Measurements from ENCODE around the gene MEX3C. TPM values are rescaled to one million over a fixed set of nuclear protein-coding genes. Genes with fewer than 3 reads are reported as not detected.

The MEX3C gene
- total RNA-seq, 2 donors from 2014 or later, result 16.5 to 16.6 TPM

GRCh38 chr18:51234117-51235008 is 36.9 kb upstream of the MEX3C start:
- no peak for ATAC-seq
- no peak for DNase-seq
- H3K4me1 ChIP-seq, result no peaks in the 10 kb centered on the region
- no peak overlapping the region for H3K4me3 ChIP-seq
- intact Hi-C loops (cut with DNase I), result no loop called here
- H3K27me3 ChIP-seq, result no peaks in the 10 kb centered on the region
- TF ChIP-seq POLR2A (IDR thresholded peaks at IDR 0.05), result no peak
- no peak for TF ChIP-seq CTCF (IDR thresholded peaks at IDR 0.05)
- H3K27ac ChIP-seq, result no peak overlapping the region
- H3K36me3 ChIP-seq (replicated peaks in 1 of 2; ENCODE audit: insufficient read depth in 1 of 2, low read depth in 2 of 2), result no peaks in the 10 kb centered on the region
- 70 to 80% methylated on average over 11 of the region's 11 CpGs for WGBS, 2 donors
- no peaks in the 10 kb centered on the region for H3K9me3 ChIP-seq

- Histone ChIP-seq H3K9me3 (no peaks in the 10 kb centered on the region), H3K4me1 (no peaks in the 10 kb centered on the region), H3K36me3 (replicated peaks in 1 of 2; ENCODE audit: insufficient read depth in 1 of 2, low read depth in 2 of 2) (no peaks in the 10 kb centered on the region), H3K27ac (no peak overlapping the region), H3K4me3 (no peak overlapping the region), H3K27me3 (no peaks in the 10 kb centered on the region)
- intact Hi-C loops (cut with DNase I), result no loop called here
- no peak for DNase-seq
- 74 to 80% methylated on average over 3 to 4 of the region's 4 CpGs for WGBS, 2 donors
- no peak for TF ChIP-seq POLR2A (IDR thresholded peaks at IDR 0.05)
- TF ChIP-seq CTCF (IDR thresholded peaks at IDR 0.05), result no peak
- no peak for ATAC-seq
Observed at GRCh38 chr18:51229328-51229727, 31.8 kb upstream of the MEX3C start.

GRCh38 chr18:51227660-51228059 is 30.2 kb upstream of the MEX3C start:
- no peak for ATAC-seq
- 29 to 50% methylated on average over 1 of the region's 1 CpG for WGBS, 2 donors

GRCh38 chr18:51226587-51227350 is 29.3 kb upstream of the MEX3C start:
- no peak for TF ChIP-seq POLR2A (IDR thresholded peaks at IDR 0.05)
- no peak for TF ChIP-seq CTCF (IDR thresholded peaks at IDR 0.05)
- no peak overlapping the region for H3K27ac ChIP-seq
- intact Hi-C loops (cut with DNase I), result no loop called here
- no peak for ATAC-seq
- 80 to 87% methylated on average over 4 of the region's 4 CpGs for WGBS, 2 donors
- no peak overlapping the region for H3K4me3 ChIP-seq
- no peaks in the 10 kb centered on the region for H3K36me3 ChIP-seq (replicated peaks in 1 of 2; ENCODE audit: insufficient read depth in 1 of 2, low read depth in 2 of 2)
- H3K9me3 ChIP-seq, result no peaks in the 10 kb centered on the region
- H3K4me1 ChIP-seq, result no peaks in the 10 kb centered on the region
- H3K27me3 ChIP-seq, result no peaks in the 10 kb centered on the region
- DNase-seq, result no peak

More at GRCh38 chr18:51227660-51228059, 30.2 kb upstream of the MEX3C start:
- no peaks in the 10 kb centered on the region for H3K9me3 ChIP-seq
- intact Hi-C loops (cut with DNase I), result no loop called here
- no peak overlapping the region for H3K4me3 ChIP-seq
- H3K36me3 ChIP-seq (replicated peaks in 1 of 2; ENCODE audit: insufficient read depth in 1 of 2, low read depth in 2 of 2), result no peaks in the 10 kb centered on the region
- TF ChIP-seq CTCF (IDR thresholded peaks at IDR 0.05) (no peak), POLR2A (IDR thresholded peaks at IDR 0.05) (no peak)
- DNase-seq, result no peak
- no peaks in the 10 kb centered on the region for H3K27me3 ChIP-seq
- no peak overlapping the region for H3K27ac ChIP-seq
- H3K4me1 ChIP-seq, result no peaks in the 10 kb centered on the region
